Glutamatergic neuron (in vitro differentiated cells): ENCODE results near the gene ALDH1A2. TPM values are rescaled to one million over a fixed set of nuclear protein-coding genes. Genes with fewer than 3 reads are reported as not detected.
A peak's percentile ranks its signal among the peaks of the same experiment; 100 is the strongest.

Source experiments
- DNase-seq: peaks from one replicate; pipeline ENCODE4 v3.0.0; 2022
- H3K27ac Mint-ChIP-seq: one replicate; pipeline ENCODE4 v1.8.0; 2020; ENCODE audit warnings: mild to moderate bottlenecking, mixed read lengths, inconsistent platforms; ENCODE audit not compliant: unreplicated experiment
- H3K27me3 Mint-ChIP-seq: one replicate; pipeline ENCODE4 v1.8.0; 2020; ENCODE audit warnings: mild to moderate bottlenecking, moderate library complexity, mixed read lengths, inconsistent platforms; ENCODE audit not compliant: unreplicated experiment
- H3K36me3 Mint-ChIP-seq: one replicate; pipeline ENCODE4 v1.8.0; 2020; ENCODE audit warnings: mild to moderate bottlenecking, mixed read lengths, inconsistent platforms; ENCODE audit not compliant: unreplicated experiment
- H3K4me1 Mint-ChIP-seq: one replicate; pipeline ENCODE4 v1.8.0; 2020; ENCODE audit warnings: mild to moderate bottlenecking, low read depth, mixed read lengths, inconsistent platforms; ENCODE audit not compliant: unreplicated experiment
- H3K4me3 Mint-ChIP-seq: one replicate; pipeline ENCODE4 v1.8.0; 2020; ENCODE audit warnings: mild to moderate bottlenecking, mixed read lengths, inconsistent platforms; ENCODE audit not compliant: unreplicated experiment
- H3K9me3 Mint-ChIP-seq: one replicate; pipeline ENCODE4 v1.8.0; 2020; ENCODE audit warnings: mild to moderate bottlenecking, moderate library complexity, mixed read lengths, inconsistent platforms; ENCODE audit not compliant: unreplicated experiment
- CTCF ChIP-seq: fragments of 200-600 bp; sonication (generic); IDR thresholded peaks from one replicate; pipeline ENCODE4 v1.5.0; 2021; ENCODE audit not compliant: partially characterized antibody, unreplicated experiment
- total RNA-seq: library from RNA; stranded (reverse); fragmentation: NEBNext Ultra II Directional; extraction: Animal tissue kit (Norgen Biotek cat#: 25700); gene quantifications from one replicate; pipeline ENCODE4 v1.2.1, GENCODE V29; 2021; ENCODE audit not compliant: unreplicated experiment

Gene ALDH1A2
- total RNA-seq, 1 donor from 2014 or later, result not detected

GRCh38 chr15:57923750-57924149, 141.8 kb downstream of the ALDH1A2 start:
- peaks cover 8% of the 10 kb centered on the region for H3K9me3 Mint-ChIP-seq
- TF ChIP-seq CTCF, result no peak
- H3K27ac Mint-ChIP-seq, result no peak overlapping the region
- H3K27me3 Mint-ChIP-seq, result no peaks in the 10 kb centered on the region
- peaks cover 3% of the 10 kb centered on the region for H3K36me3 Mint-ChIP-seq
- no peak overlapping the region for H3K4me3 Mint-ChIP-seq
- no peak for DNase-seq
- peaks cover 39% of the 10 kb centered on the region for H3K4me1 Mint-ChIP-seq

GRCh38 chr15:57923306-57923705, 142.2 kb downstream of the ALDH1A2 start:
- Mint-ChIP-seq H3K4me3 (no peak overlapping the region), H3K36me3 (no peaks in the 10 kb centered on the region), H3K9me3 (peaks cover 7% of the 10 kb centered on the region), H3K4me1 (peaks cover 39% of the 10 kb centered on the region), H3K27me3 (no peaks in the 10 kb centered on the region), H3K27ac (no peak overlapping the region)
- DNase-seq, result no peak
- TF ChIP-seq CTCF, result no peak

GRCh38 chr15:57922776-57923175, 142.7 kb downstream of the ALDH1A2 start:
- peaks cover 39% of the 10 kb centered on the region for H3K4me1 Mint-ChIP-seq
- H3K4me3 Mint-ChIP-seq, result no peak overlapping the region
- no peak for DNase-seq
- H3K27me3 Mint-ChIP-seq, result no peaks in the 10 kb centered on the region
- no peak for TF ChIP-seq CTCF
- peaks cover 7% of the 10 kb centered on the region for H3K9me3 Mint-ChIP-seq
- H3K27ac Mint-ChIP-seq, result peak overlapping the region; percentile 3
- no peaks in the 10 kb centered on the region for H3K36me3 Mint-ChIP-seq

- Mint-ChIP-seq H3K27ac (peak overlapping the region; percentile 89), H3K36me3 (no peaks in the 10 kb centered on the region), H3K27me3 (no peaks in the 10 kb centered on the region), H3K4me3 (peak overlapping the region; percentile 3), H3K4me1 (peaks cover 39% of the 10 kb centered on the region), H3K9me3 (peaks cover 7% of the 10 kb centered on the region)
- TF ChIP-seq CTCF, result no peak
- DNase-seq, result no peak
Observed at GRCh38 chr15:57921371-57921770, 144.1 kb downstream of the ALDH1A2 start.

GRCh38 chr15:57920911-57921310, 144.6 kb downstream of the ALDH1A2 start:
- no peaks in the 10 kb centered on the region for H3K36me3 Mint-ChIP-seq
- peaks cover 7% of the 10 kb centered on the region for H3K9me3 Mint-ChIP-seq
- DNase-seq, result no peak

More at GRCh38 chr15:57920911-57921310, 144.6 kb downstream of the ALDH1A2 start:
- Mint-ChIP-seq H3K4me3 (no peak overlapping the region), H3K4me1 (peaks cover 39% of the 10 kb centered on the region), H3K27me3 (no peaks in the 10 kb centered on the region), H3K27ac (peak overlapping the region; percentile 89)
- TF ChIP-seq CTCF, result no peak
